ENCODE results near the gene C20orf204.

Gene C20orf204

GRCh38 chr20:64055396-64055892 lies 19.5 kb downstream of the C20orf204 start:
- FAIRE-seq, result no peak
- DNase-seq (ENCODE audit: insufficient read length, low spot score), result no peak
- no peak for TF ChIP-seq CTCF (IDR thresholded peaks at IDR 0.05; ENCODE audit: insufficient read depth, missing control alignments)

GRCh38 chr20:64055893-64056638 lies 20.1 kb downstream of the C20orf204 start:
- FAIRE-seq, result no peak
- no peak for DNase-seq (ENCODE audit: insufficient read length, low spot score)

GRCh38 chr20:64056639-64056888 lies 20.6 kb downstream of the C20orf204 start:
- DNase-seq (ENCODE audit: insufficient read length, low spot score), result no peak
- FAIRE-seq, result no peak
- TF ChIP-seq CTCF (IDR thresholded peaks at IDR 0.05; ENCODE audit: insufficient read depth, missing control alignments), result no peak

More at GRCh38 chr20:64055893-64056638, 20.1 kb downstream of the C20orf204 start:
- TF ChIP-seq CTCF (IDR thresholded peaks at IDR 0.05; ENCODE audit: insufficient read depth, missing control alignments), result no peak

GRCh38 chr20:64056889-64057627 lies 21.1 kb downstream of the C20orf204 start:
- FAIRE-seq, result no peak
- DNase-seq (ENCODE audit: insufficient read length, low spot score), result no peak
- no peak for TF ChIP-seq CTCF (IDR thresholded peaks at IDR 0.05; ENCODE audit: insufficient read depth, missing control alignments)

- TF ChIP-seq CTCF (IDR thresholded peaks at IDR 0.05; ENCODE audit: insufficient read depth, missing control alignments), result peak; percentile 69
- FAIRE-seq (no peak), DNase-seq (ENCODE audit: insufficient read length, low spot score) (peak; percentile 98)
Measured at GRCh38 chr20:64057628-64058498, 21.9 kb downstream of the C20orf204 start.

- DNase-seq (ENCODE audit: insufficient read length, low spot score) (no peak), FAIRE-seq (no peak)
- no peak for TF ChIP-seq CTCF (IDR thresholded peaks at IDR 0.05; ENCODE audit: insufficient read depth, missing control alignments)
Measured at GRCh38 chr20:64058536-64058935, 22.6 kb downstream of the C20orf204 start.

Measured in D721Med (cell line).